ENCODE data around the gene DIP2B. TPM values are rescaled to one million over a fixed set of nuclear protein-coding genes. Genes with fewer than 3 reads are reported as not detected.

The DIP2B gene
- total and polyA plus RNA-seq, 10 donors, result 5.6 to 96.4 (median 61.6) TPM

GRCh38 chr12:50745861-50746260, 241.1 kb downstream of the DIP2B start:
- Histone ChIP-seq H3K27me3 (replicated peaks in 1 of 7) (no peaks in the 10 kb centered on the region), H3K4me3 (no peak overlapping the region), H3K27ac (peak overlapping the region in 7 of 8 donors; percentile 26 to 76 (median 45)), H3K9me3 (no peaks in the 10 kb centered on the region), H3K36me3 (peaks cover 4 to 100% (median 68%) of the 10 kb centered on the region in 6 donors), H3K4me1 (no peaks in the 10 kb centered on the region)
- no peak for DNase-seq
- 55 to 82% (median 72%) methylated on average over 4 of the region's 4 CpGs for WGBS, 5 donors
- peak in 1 of 3 donors; percentile 39 for TF ChIP-seq POLR2AphosphoS5 (IDR thresholded peaks at IDR 0.05)
- TF ChIP-seq POLR2A (IDR thresholded peaks at IDR 0.05), result no peak
- intact Hi-C loops (cut with DNase I; ENCODE audit: low total_unique reads), result no loop called here

- H3K36me3 ChIP-seq, result peaks cover 4 to 100% (median 62%) of the 10 kb centered on the region in 6 donors
- H3K9me3 ChIP-seq, result no peaks in the 10 kb centered on the region
- TF ChIP-seq POLR2A (IDR thresholded peaks at IDR 0.05), result no peak
- DNase-seq, result no peak
- peak overlapping the region in 5 of 8 donors; percentile 26 to 76 (median 56) for H3K27ac ChIP-seq
- H3K4me3 ChIP-seq, result no peak overlapping the region
- no peaks in the 10 kb centered on the region for H3K27me3 ChIP-seq (replicated peaks in 1 of 7)
- H3K4me1 ChIP-seq, result no peaks in the 10 kb centered on the region
- intact Hi-C loops (cut with DNase I; ENCODE audit: low total_unique reads), result no loop called here
- WGBS, 5 donors, result 78 to 95% (median 81%) methylated on average over 3 of the region's 3 CpGs
These were observed 241.6 kb downstream of the DIP2B start for GRCh38 chr12:50746431-50746830.

GRCh38 chr12:50747817-50748216, 243.0 kb downstream of the DIP2B start:
- DNase-seq, result no peak
- Histone ChIP-seq H3K4me1 (no peaks in the 10 kb centered on the region), H3K4me3 (no peak overlapping the region), H3K36me3 (peaks cover 4 to 92% (median 48%) of the 10 kb centered on the region in 6 donors), H3K27me3 (replicated peaks in 1 of 7) (no peaks in the 10 kb centered on the region), H3K9me3 (no peaks in the 10 kb centered on the region), H3K27ac (no peak overlapping the region)
- no peak for TF ChIP-seq POLR2A (IDR thresholded peaks at IDR 0.05)
- no peak for TF ChIP-seq POLR2AphosphoS5 (IDR thresholded peaks at IDR 0.05)
- no peak for TF ChIP-seq CTCF (IDR thresholded peaks at IDR 0.05 in 8 of 11, conservative IDR thresholded peaks at IDR 0.05 in 3 of 11)
- intact Hi-C loops (cut with DNase I; ENCODE audit: low total_unique reads), result no loop called here
- 83 to 94% (median 89%) methylated on average over 1 of the region's 1 CpG for WGBS, 5 donors

- intact Hi-C loops (cut with DNase I; ENCODE audit: low total_unique reads), result no loop called here
- TF ChIP-seq POLR2A (IDR thresholded peaks at IDR 0.05) (no peak), CTCF (IDR thresholded peaks at IDR 0.05 in 8 of 11, conservative IDR thresholded peaks at IDR 0.05 in 3 of 11) (no peak), POLR2AphosphoS5 (IDR thresholded peaks at IDR 0.05) (no peak)
- H3K27ac ChIP-seq, result no peak overlapping the region
- no peaks in the 10 kb centered on the region for H3K4me1 ChIP-seq
- no peak for DNase-seq
- H3K9me3 ChIP-seq, result no peaks in the 10 kb centered on the region
- whole genome bisulfite sequencing, 5 donors, result 94 to 100% (median 98%) methylated on average over 2 of the region's 2 CpGs
- peaks cover 0 to 76% (median 32%) of the 10 kb centered on the region in 6 donors for H3K36me3 ChIP-seq
- no peaks in the 10 kb centered on the region for H3K27me3 ChIP-seq (replicated peaks in 1 of 7)
- H3K4me3 ChIP-seq, result no peak overlapping the region
These were observed 244.7 kb downstream of the DIP2B start for GRCh38 chr12:50749459-50749882.

- intact Hi-C loops (cut with DNase I; ENCODE audit: low total_unique reads), result no loop called here
- no peak overlapping the region for H3K4me3 ChIP-seq
- no peaks in the 10 kb centered on the region for H3K4me1 ChIP-seq
- no peak overlapping the region for H3K27ac ChIP-seq
- DNase-seq, result no peak
- TF ChIP-seq POLR2AphosphoS5 (IDR thresholded peaks at IDR 0.05) (no peak), CTCF (IDR thresholded peaks at IDR 0.05 in 8 of 11, conservative IDR thresholded peaks at IDR 0.05 in 3 of 11) (no peak), POLR2A (IDR thresholded peaks at IDR 0.05) (no peak)
- H3K27me3 ChIP-seq (replicated peaks in 1 of 7), result no peaks in the 10 kb centered on the region
- no peaks in the 10 kb centered on the region for H3K9me3 ChIP-seq
- WGBS, 5 donors, result 96 to 100% (median 98%) methylated on average over 4 of the region's 4 CpGs
- peaks cover 0 to 67% (median 24%) of the 10 kb centered on the region in 6 donors for H3K36me3 ChIP-seq
These were observed 245.6 kb downstream of the DIP2B start for GRCh38 chr12:50750366-50750765.

Measured in spleen (tissue), 11 donors.